Effector memory CD4-positive, alpha-beta T cell (primary cell): ENCODE measurements around the gene CA5A.
A peak's percentile ranks its signal among the peaks of the same experiment; 100 is the strongest.
"Not testable (repeated sequence)": the region's sequence is repeated elsewhere in the genome, so short reads cannot be mapped to it uniquely, and the experiment has no call there.

ENCODE experiments used
- DNase-seq, 3 donors: peaks; one replicate each; pipeline ENCODE4 v3.0.0-alpha.2; 2020
- H3K27ac ChIP-seq: 2 replicates; pipeline ENCODE4 v1.7.0; 2013; ENCODE audit warnings: mild to moderate bottlenecking, low read length, moderate library complexity; ENCODE audit not compliant: insufficient read depth, poor library complexity, severe bottlenecking
- H3K27me3 ChIP-seq: replicated peaks from 2 replicates; pipeline ENCODE4 v1.7.0; 2013; ENCODE audit warnings: mild to moderate bottlenecking, low read length; ENCODE audit not compliant: insufficient read depth, control insufficient read depth, poor library complexity, severe bottlenecking
- H3K36me3 ChIP-seq: 2 replicates; pipeline ENCODE4 v1.7.0; 2013; ENCODE audit warnings: mild to moderate bottlenecking, low read length, moderate library complexity; ENCODE audit not compliant: control insufficient read depth, insufficient read depth
- H3K4me1 ChIP-seq: 2 replicates; pipeline ENCODE4 v1.7.0; 2013; ENCODE audit warnings: low read length, mild to moderate bottlenecking; ENCODE audit not compliant: control insufficient read depth, insufficient read depth, poor library complexity, severe bottlenecking
- H3K4me3 ChIP-seq: 2 replicates; pipeline ENCODE4 v1.7.0; 2013; ENCODE audit warnings: low read length, low read depth, mild to moderate bottlenecking; ENCODE audit not compliant: insufficient read depth, poor library complexity, severe bottlenecking
- H3K9me3 ChIP-seq: 2 replicates; pipeline ENCODE4 v1.7.0; 2013; ENCODE audit warnings: mild to moderate bottlenecking, low read length, moderate library complexity; ENCODE audit not compliant: control insufficient read depth

CA5A gene

GRCh38 chr16:87861300-87862099, 74.8 kb downstream of the CA5A start:
- not testable (repeated sequence) for DNase-seq, H3K4me1 ChIP-seq

GRCh38 chr16:87860553-87861299, 75.6 kb downstream of the CA5A start:
- Histone ChIP-seq H3K9me3 (no peaks in the 10 kb centered on the region), H3K27ac (no peak overlapping the region), H3K4me3 (no peak overlapping the region), H3K36me3 (no peaks in the 10 kb centered on the region), H3K27me3 (no peaks in the 10 kb centered on the region), H3K4me1 (peaks cover 8% of the 10 kb centered on the region)
- no peak for DNase-seq

More at GRCh38 chr16:87861300-87862099, 74.8 kb downstream of the CA5A start:
- H3K4me3 ChIP-seq, H3K27ac ChIP-seq, H3K27me3 ChIP-seq, H3K36me3 ChIP-seq, H3K9me3 ChIP-seq: not testable (repeated sequence)

GRCh38 chr16:87858151-87858993, 78.0 kb downstream of the CA5A start:
- H3K36me3 ChIP-seq, H3K4me3 ChIP-seq, H3K27me3 ChIP-seq, H3K27ac ChIP-seq, DNase-seq, H3K9me3 ChIP-seq: not testable (repeated sequence)
- H3K4me1 ChIP-seq = peaks cover 22% of the 10 kb centered on the region

- Histone ChIP-seq H3K4me1 (peaks cover 27% of the 10 kb centered on the region), H3K9me3 (no peaks in the 10 kb centered on the region), H3K27me3 (no peaks in the 10 kb centered on the region), H3K4me3 (peak overlapping the region; percentile 22), H3K27ac (peak overlapping the region; percentile 53), H3K36me3 (peaks cover 2% of the 10 kb centered on the region)
- no peak for DNase-seq
Observed at GRCh38 chr16:87856791-87857228, 79.5 kb downstream of the CA5A start.

GRCh38 chr16:87855852-87856715, 80.2 kb downstream of the CA5A start:
- Histone ChIP-seq H3K27me3 (no peaks in the 10 kb centered on the region), H3K27ac (peak overlapping the region; percentile 53), H3K36me3 (peaks cover 9% of the 10 kb centered on the region), H3K4me3 (peak overlapping the region; percentile 22), H3K4me1 (peaks cover 27% of the 10 kb centered on the region), H3K9me3 (no peaks in the 10 kb centered on the region)
- no peak for DNase-seq

DNA sequence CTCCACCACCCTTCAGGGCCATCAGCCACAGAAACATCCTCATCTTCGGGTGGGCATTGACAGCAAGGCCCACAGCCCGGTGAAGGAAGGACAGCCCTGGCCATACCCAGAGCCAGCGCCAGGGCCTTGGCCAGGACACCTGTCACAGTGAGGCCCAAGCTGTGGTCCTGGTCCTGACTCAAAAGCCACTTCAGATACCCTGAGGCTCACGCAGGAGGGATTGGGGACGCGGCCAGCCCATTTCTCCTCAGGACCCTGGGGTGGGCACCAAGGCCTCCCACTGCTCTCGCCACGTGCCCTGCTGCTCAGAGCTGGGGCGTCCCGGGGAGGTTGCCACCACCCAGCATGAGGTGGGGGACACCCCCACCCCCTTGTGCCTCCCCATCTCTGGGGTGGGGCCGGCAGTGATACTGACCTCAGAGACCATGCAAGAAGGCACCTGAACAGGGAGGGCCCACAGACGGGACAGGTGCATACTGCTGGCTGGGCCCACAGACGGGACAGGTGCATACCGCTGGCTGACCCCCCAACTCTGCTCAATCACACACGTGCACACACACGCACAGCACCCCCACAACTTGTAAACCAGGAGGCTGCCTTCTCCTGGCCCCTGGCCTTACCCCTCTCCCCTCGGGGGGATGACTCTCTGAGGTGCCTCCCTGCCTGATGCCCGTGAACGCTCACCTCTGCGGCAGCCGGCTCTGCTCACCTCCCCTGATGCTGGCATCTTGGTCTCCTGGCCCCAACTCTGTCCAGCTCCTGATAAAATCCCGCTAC, 81.2 kb downstream of the CA5A start:
- peaks cover 12% of the 10 kb centered on the region for H3K36me3 ChIP-seq
- H3K4me1 ChIP-seq = peaks cover 30% of the 10 kb centered on the region
- H3K27me3 ChIP-seq = no peaks in the 10 kb centered on the region
- no peaks in the 10 kb centered on the region for H3K9me3 ChIP-seq
- no peak for DNase-seq
- H3K4me3 ChIP-seq = no peak overlapping the region
- peak overlapping the region; percentile 53 for H3K27ac ChIP-seq

GRCh38 chr16:87854053-87854906, 82.0 kb downstream of the CA5A start:
- Histone ChIP-seq H3K36me3 (peaks cover 12% of the 10 kb centered on the region), H3K4me3 (no peak overlapping the region), H3K4me1 (peaks cover 33% of the 10 kb centered on the region), H3K9me3 (no peaks in the 10 kb centered on the region), H3K27me3 (no peaks in the 10 kb centered on the region), H3K27ac (peak overlapping the region; percentile 29)
- DNase-seq = peak in 2 of 3 donors; percentile 42 to 70

DNA sequence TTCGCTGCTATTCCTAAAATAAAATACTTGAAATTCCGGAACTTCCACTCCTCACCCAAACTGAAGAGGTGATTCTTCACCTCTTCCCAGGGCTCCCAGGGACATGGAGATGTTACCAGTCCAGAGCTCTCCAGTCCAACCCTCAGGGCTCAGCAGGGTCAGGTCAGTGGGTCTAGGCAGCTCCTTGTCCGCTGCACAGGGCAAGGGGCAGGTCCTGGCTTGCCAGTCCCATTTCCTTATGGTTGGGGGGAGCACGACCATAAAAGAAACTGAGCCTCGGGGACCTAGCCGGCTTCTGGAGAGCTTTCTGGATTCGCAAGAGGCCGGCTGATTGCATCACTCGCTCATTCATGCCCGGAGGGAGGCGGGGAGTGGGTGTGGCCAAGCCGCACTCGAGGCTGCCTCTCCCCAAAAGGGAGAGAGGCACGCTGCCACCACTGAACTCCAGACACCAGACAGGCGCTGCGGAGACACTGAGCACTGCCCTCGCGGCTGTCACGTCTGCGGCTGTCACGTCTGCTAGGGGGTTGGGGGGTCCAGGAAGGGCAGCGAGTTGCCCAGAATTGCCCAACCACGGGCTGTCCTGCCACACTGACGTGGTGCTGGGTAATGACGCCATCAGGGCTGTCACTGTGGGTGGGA, 82.8 kb downstream of the CA5A start:
- Histone ChIP-seq H3K4me3 (peak overlapping the region; percentile 35), H3K4me1 (peaks cover 33% of the 10 kb centered on the region), H3K27me3 (no peaks in the 10 kb centered on the region), H3K27ac (peak overlapping the region; percentile 3), H3K36me3 (peaks cover 12% of the 10 kb centered on the region), H3K9me3 (no peaks in the 10 kb centered on the region)
- DNase-seq = peak; percentile 77 to 89 (median 89)
